HEK293 (cell line): ENCODE data around the gene TERC.

Source experiments
- KLF16 ChIP-seq: fragments of 450-650 bp; formaldehyde crosslinking; IDR thresholded peaks from 2 replicates; pipeline ENCODE4 v1.5.1; 2017; ENCODE audit warnings: missing biosample characterization, missing genetic modification characterization
- KLF8 ChIP-seq: fragments of 450-650 bp; formaldehyde crosslinking; IDR thresholded peaks from 2 replicates; pipeline ENCODE4 v1.5.1; 2016; ENCODE audit warnings: missing biosample characterization, missing genetic modification characterization
- KLF9 ChIP-seq: fragments of 450-650 bp; formaldehyde crosslinking; IDR thresholded peaks from 2 replicates; pipeline ENCODE4 v1.5.1; 2016; ENCODE audit warnings: missing biosample characterization, missing genetic modification characterization, low read depth
- SALL2 ChIP-seq: fragments of 450-650 bp; formaldehyde crosslinking; IDR thresholded peaks from 2 replicates; pipeline ENCODE4 v1.5.0; 2017; ENCODE audit warnings: missing biosample characterization, mild to moderate bottlenecking, missing genetic modification characterization, borderline replicate concordance
- YY1 ChIP-seq: fragments of 450-650 bp; formaldehyde crosslinking; IDR thresholded peaks from 2 replicates; pipeline ENCODE4 v1.5.1; 2018; ENCODE audit warnings: missing biosample characterization, missing genetic modification characterization
- YY2 ChIP-seq: fragments of 450-650 bp; formaldehyde crosslinking; IDR thresholded peaks from 2 replicates; pipeline ENCODE4 v1.5.1; 2016; ENCODE audit warnings: missing biosample characterization, missing genetic modification characterization
- ZNF133 ChIP-seq: fragments of 450-650 bp; formaldehyde crosslinking; IDR thresholded peaks from 2 replicates; pipeline ENCODE4 v1.5.1; 2016; ENCODE audit warnings: missing biosample characterization, missing genetic modification characterization
- ZNF138 ChIP-seq: fragments of 450-650 bp; formaldehyde crosslinking; IDR thresholded peaks from 2 replicates; pipeline ENCODE4 v1.5.1; 2016; ENCODE audit warnings: missing biosample characterization, missing genetic modification characterization, borderline replicate concordance
- ZNF16 ChIP-seq: fragments of 450-650 bp; formaldehyde crosslinking; IDR thresholded peaks from 2 replicates; pipeline ENCODE4 v1.5.1; 2016; ENCODE audit warnings: low read depth, missing biosample characterization, missing genetic modification characterization
- ZNF2 ChIP-seq: fragments of 450-650 bp; formaldehyde crosslinking; IDR thresholded peaks from 2 replicates; pipeline ENCODE4 v1.5.1; 2016; ENCODE audit warnings: missing biosample characterization, missing genetic modification characterization
- ZNF214 ChIP-seq: fragments of 450-650 bp; formaldehyde crosslinking; IDR thresholded peaks from 2 replicates; pipeline ENCODE4 v1.5.1; 2017; ENCODE audit warnings: missing biosample characterization, mild to moderate bottlenecking, missing genetic modification characterization, borderline replicate concordance
- ZNF23 ChIP-seq: fragments of 450-650 bp; formaldehyde crosslinking; IDR thresholded peaks from 2 replicates; pipeline ENCODE4 v1.5.1; 2016; ENCODE audit warnings: missing biosample characterization, missing genetic modification characterization, borderline replicate concordance
- ZNF423 ChIP-seq: fragments of 450-650 bp; formaldehyde crosslinking; IDR thresholded peaks from 2 replicates; pipeline ENCODE4 v1.5.1; 2016; ENCODE audit warnings: missing biosample characterization, missing genetic modification characterization
- ZNF501 ChIP-seq: fragments of 450-650 bp; formaldehyde crosslinking; IDR thresholded peaks from 2 replicates; pipeline ENCODE4 v1.5.1; 2016; ENCODE audit warnings: missing biosample characterization, missing genetic modification characterization
- ZNF571 ChIP-seq: fragments of 450-650 bp; formaldehyde crosslinking; IDR thresholded peaks from 2 replicates; pipeline ENCODE4 v1.5.0; 2017; ENCODE audit warnings: missing biosample characterization, missing genetic modification characterization
- ZNF610 ChIP-seq: fragments of 450-650 bp; formaldehyde crosslinking; IDR thresholded peaks from 2 replicates; pipeline ENCODE4 v1.5.1; 2016; ENCODE audit warnings: missing biosample characterization, missing genetic modification characterization, borderline replicate concordance
- ZNF621 ChIP-seq: fragments of 450-650 bp; formaldehyde crosslinking; IDR thresholded peaks from 2 replicates; pipeline ENCODE4 v1.5.1; 2017; ENCODE audit warnings: missing biosample characterization, missing genetic modification characterization
- ZNF654 ChIP-seq: fragments of 450-650 bp; formaldehyde crosslinking; IDR thresholded peaks from 2 replicates; pipeline ENCODE4 v1.5.1; 2016; ENCODE audit warnings: low read depth, missing biosample characterization, missing genetic modification characterization
- ZNF677 ChIP-seq: fragments of 450-650 bp; IDR thresholded peaks from 2 replicates; pipeline ENCODE4 v1.5.0; 2018; ENCODE audit warnings: missing biosample characterization, mild to moderate bottlenecking, missing genetic modification characterization, moderate library complexity
- ZNF791 ChIP-seq: fragments of 450-650 bp; formaldehyde crosslinking; IDR thresholded peaks from 2 replicates; pipeline ENCODE4 v1.5.1; 2016; ENCODE audit warnings: missing biosample characterization, missing genetic modification characterization
- TF ChIP-seq, protein P1 (sequence below): fragments of 450-650 bp; formaldehyde crosslinking; IDR thresholded peaks from 2 replicates; pipeline ENCODE4 v1.5.1; 2016; ENCODE audit warnings: missing biosample characterization, missing genetic modification characterization
- TF ChIP-seq, protein P2 (sequence below): fragments of 450-650 bp; formaldehyde crosslinking; IDR thresholded peaks from 2 replicates; pipeline ENCODE4 v1.5.1; 2016; ENCODE audit warnings: missing biosample characterization, missing genetic modification characterization
- TF ChIP-seq, protein P3 (sequence below): fragments of 450-650 bp; formaldehyde crosslinking; IDR thresholded peaks from 2 replicates; pipeline ENCODE4 v1.5.1; 2017; ENCODE audit warnings: missing biosample characterization, missing genetic modification characterization
- TF ChIP-seq, protein P4 (sequence below): fragments of 450-650 bp; IDR thresholded peaks from 2 replicates; pipeline ENCODE4 v1.5.1; 2018; ENCODE audit warnings: missing biosample characterization, mild to moderate bottlenecking, missing genetic modification characterization
- TF ChIP-seq, protein P5 (sequence below): fragments of 450-650 bp; formaldehyde crosslinking; IDR thresholded peaks from 2 replicates; pipeline ENCODE4 v1.5.0; 2017; ENCODE audit warnings: missing biosample characterization, missing genetic modification characterization, borderline replicate concordance
- TF ChIP-seq, protein P6 (sequence below): fragments of 450-650 bp; formaldehyde crosslinking; IDR thresholded peaks from 2 replicates; pipeline ENCODE4 v1.5.1; 2016; ENCODE audit warnings: missing biosample characterization, missing genetic modification characterization

Gene TERC

DNA sequence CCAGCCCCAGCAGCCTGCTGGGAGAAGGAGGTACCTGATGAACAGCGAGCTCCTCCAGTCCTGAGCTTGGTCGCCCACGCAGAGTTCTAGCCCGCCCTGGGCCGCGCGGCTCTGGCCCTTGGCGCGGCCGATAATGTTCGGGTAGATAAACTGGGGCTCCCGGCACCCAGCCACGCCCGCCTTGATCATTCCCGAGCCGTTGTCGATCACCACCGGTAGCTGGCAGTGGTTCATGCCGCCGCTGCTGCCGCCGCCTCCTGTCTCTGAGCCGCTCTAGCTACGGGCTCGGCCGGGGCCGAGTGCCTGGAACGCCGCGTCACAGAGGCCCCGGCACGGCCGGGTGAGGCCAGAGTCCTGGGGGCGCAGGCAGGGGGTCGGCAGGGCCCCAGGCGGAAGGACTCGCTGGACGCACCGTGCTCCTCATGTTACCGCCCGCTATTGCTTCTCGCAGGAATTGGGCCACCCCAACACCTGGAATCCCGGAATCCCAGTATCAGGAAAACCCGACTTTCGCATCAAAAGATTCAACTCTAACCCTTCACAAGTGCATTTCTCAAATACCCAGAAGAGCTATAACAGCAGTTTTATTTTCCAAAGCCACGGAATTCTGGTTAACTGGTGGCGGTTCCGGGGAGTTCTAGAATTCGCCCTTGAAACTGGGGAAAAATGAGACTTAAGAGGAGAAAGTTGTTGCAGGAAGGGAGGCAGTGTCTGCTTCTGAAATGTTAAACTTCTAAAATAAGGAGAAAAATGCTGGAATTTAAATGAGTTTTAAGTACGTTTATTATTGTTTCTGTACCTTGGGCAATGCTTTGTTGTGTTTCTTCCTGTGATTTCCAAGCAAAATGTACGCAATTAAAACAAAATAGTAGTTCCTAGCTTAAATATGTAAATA lies 4.7 kb upstream of the TERC start, which contains the start of gene ACTRT3 (continued):
- TF ChIP-seq, protein P1, sequence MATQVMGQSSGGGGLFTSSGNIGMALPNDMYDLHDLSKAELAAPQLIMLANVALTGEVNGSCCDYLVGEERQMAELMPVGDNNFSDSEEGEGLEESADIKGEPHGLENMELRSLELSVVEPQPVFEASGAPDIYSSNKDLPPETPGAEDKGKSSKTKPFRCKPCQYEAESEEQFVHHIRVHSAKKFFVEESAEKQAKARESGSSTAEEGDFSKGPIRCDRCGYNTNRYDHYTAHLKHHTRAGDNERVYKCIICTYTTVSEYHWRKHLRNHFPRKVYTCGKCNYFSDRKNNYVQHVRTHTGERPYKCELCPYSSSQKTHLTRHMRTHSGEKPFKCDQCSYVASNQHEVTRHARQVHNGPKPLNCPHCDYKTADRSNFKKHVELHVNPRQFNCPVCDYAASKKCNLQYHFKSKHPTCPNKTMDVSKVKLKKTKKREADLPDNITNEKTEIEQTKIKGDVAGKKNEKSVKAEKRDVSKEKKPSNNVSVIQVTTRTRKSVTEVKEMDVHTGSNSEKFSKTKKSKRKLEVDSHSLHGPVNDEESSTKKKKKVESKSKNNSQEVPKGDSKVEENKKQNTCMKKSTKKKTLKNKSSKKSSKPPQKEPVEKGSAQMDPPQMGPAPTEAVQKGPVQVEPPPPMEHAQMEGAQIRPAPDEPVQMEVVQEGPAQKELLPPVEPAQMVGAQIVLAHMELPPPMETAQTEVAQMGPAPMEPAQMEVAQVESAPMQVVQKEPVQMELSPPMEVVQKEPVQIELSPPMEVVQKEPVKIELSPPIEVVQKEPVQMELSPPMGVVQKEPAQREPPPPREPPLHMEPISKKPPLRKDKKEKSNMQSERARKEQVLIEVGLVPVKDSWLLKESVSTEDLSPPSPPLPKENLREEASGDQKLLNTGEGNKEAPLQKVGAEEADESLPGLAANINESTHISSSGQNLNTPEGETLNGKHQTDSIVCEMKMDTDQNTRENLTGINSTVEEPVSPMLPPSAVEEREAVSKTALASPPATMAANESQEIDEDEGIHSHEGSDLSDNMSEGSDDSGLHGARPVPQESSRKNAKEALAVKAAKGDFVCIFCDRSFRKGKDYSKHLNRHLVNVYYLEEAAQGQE = 0 out of 2 replicates have a peak, but pooled peaks have one; percentile 39
- TF ChIP-seq SALL2 (no peak), YY2 (no peak), KLF8 (tag by site-specific recombination) (peak; percentile 55; the same call in 1 of the 2 replicates), ZNF571 (no peak), ZNF501 (tag by site-specific recombination) (peak; percentile 78), ZNF791 (no peak), KLF9 (tag by site-specific recombination) (peak; percentile 26; the same call in 1 of the 2 replicates), ZNF423 (tag by site-specific recombination) (0 out of 2 replicates have a peak, but pooled peaks have one; percentile 17), ZNF610 (tag by site-specific recombination) (peak; percentile 59; the same call in 1 of the 2 replicates), KLF16 (tag by site-specific recombination) (no peak), ZNF654 (tag by site-specific recombination) (no peak), ZNF16 (tag by site-specific recombination) (no peak), ZNF23 (tag by site-specific recombination) (no peak), ZNF621 (tag by site-specific recombination) (no peak), ZNF677 (tag by site-specific recombination) (no peak), ZNF2 (tag by site-specific recombination) (0 out of 2 replicates have a peak, but pooled peaks have one; percentile 48), YY1 (no peak), ZNF214 (tag by site-specific recombination) (no peak), ZNF138 (tag by site-specific recombination) (no peak), ZNF133 (tag by site-specific recombination) (no peak)
- TF ChIP-seq, protein P2, sequence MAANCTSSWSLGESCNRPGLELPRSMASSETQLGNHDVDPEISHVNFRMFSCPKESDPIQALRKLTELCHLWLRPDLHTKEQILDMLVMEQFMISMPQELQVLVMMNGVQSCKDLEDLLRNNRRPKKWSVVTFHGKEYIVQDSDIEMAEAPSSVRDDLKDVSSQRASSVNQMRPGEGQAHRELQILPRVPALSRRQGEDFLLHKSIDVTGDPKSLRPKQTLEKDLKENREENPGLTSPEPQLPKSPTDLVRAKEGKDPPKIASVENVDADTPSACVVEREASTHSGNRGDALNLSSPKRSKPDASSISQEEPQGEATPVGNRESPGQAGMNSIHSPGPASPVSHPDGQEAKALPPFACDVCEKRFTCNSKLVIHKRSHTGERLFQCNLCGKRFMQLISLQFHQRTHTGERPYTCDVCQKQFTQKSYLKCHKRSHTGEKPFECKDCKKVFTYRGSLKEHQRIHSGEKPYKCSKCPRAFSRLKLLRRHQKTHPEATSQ (tag by site-specific recombination) = 0 out of 2 replicates have a peak, but pooled peaks have one; percentile 34
- TF ChIP-seq, protein P3, sequence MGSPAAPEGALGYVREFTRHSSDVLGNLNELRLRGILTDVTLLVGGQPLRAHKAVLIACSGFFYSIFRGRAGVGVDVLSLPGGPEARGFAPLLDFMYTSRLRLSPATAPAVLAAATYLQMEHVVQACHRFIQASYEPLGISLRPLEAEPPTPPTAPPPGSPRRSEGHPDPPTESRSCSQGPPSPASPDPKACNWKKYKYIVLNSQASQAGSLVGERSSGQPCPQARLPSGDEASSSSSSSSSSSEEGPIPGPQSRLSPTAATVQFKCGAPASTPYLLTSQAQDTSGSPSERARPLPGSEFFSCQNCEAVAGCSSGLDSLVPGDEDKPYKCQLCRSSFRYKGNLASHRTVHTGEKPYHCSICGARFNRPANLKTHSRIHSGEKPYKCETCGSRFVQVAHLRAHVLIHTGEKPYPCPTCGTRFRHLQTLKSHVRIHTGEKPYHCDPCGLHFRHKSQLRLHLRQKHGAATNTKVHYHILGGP (tag by site-specific recombination) = no peak
- TF ChIP-seq, protein P4, sequence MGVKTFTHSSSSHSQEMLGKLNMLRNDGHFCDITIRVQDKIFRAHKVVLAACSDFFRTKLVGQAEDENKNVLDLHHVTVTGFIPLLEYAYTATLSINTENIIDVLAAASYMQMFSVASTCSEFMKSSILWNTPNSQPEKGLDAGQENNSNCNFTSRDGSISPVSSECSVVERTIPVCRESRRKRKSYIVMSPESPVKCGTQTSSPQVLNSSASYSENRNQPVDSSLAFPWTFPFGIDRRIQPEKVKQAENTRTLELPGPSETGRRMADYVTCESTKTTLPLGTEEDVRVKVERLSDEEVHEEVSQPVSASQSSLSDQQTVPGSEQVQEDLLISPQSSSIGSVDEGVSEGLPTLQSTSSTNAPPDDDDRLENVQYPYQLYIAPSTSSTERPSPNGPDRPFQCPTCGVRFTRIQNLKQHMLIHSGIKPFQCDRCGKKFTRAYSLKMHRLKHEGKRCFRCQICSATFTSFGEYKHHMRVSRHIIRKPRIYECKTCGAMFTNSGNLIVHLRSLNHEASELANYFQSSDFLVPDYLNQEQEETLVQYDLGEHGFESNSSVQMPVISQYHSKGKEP = no peak
- TF ChIP-seq, protein P5, sequence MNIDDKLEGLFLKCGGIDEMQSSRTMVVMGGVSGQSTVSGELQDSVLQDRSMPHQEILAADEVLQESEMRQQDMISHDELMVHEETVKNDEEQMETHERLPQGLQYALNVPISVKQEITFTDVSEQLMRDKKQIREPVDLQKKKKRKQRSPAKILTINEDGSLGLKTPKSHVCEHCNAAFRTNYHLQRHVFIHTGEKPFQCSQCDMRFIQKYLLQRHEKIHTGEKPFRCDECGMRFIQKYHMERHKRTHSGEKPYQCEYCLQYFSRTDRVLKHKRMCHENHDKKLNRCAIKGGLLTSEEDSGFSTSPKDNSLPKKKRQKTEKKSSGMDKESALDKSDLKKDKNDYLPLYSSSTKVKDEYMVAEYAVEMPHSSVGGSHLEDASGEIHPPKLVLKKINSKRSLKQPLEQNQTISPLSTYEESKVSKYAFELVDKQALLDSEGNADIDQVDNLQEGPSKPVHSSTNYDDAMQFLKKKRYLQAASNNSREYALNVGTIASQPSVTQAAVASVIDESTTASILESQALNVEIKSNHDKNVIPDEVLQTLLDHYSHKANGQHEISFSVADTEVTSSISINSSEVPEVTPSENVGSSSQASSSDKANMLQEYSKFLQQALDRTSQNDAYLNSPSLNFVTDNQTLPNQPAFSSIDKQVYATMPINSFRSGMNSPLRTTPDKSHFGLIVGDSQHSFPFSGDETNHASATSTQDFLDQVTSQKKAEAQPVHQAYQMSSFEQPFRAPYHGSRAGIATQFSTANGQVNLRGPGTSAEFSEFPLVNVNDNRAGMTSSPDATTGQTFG = no peak
- TF ChIP-seq, protein P6, sequence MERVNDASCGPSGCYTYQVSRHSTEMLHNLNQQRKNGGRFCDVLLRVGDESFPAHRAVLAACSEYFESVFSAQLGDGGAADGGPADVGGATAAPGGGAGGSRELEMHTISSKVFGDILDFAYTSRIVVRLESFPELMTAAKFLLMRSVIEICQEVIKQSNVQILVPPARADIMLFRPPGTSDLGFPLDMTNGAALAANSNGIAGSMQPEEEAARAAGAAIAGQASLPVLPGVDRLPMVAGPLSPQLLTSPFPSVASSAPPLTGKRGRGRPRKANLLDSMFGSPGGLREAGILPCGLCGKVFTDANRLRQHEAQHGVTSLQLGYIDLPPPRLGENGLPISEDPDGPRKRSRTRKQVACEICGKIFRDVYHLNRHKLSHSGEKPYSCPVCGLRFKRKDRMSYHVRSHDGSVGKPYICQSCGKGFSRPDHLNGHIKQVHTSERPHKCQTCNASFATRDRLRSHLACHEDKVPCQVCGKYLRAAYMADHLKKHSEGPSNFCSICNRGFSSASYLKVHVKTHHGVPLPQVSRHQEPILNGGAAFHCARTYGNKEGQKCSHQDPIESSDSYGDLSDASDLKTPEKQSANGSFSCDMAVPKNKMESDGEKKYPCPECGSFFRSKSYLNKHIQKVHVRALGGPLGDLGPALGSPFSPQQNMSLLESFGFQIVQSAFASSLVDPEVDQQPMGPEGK (tag by site-specific recombination) = peak; percentile 83
